ENCODE results near the gene RAPGEF2.
"Not testable (repeated sequence)": the region's sequence is repeated elsewhere in the genome, so short reads cannot be mapped to it uniquely, and the experiment has no call there.

RAPGEF2 gene

DNA sequence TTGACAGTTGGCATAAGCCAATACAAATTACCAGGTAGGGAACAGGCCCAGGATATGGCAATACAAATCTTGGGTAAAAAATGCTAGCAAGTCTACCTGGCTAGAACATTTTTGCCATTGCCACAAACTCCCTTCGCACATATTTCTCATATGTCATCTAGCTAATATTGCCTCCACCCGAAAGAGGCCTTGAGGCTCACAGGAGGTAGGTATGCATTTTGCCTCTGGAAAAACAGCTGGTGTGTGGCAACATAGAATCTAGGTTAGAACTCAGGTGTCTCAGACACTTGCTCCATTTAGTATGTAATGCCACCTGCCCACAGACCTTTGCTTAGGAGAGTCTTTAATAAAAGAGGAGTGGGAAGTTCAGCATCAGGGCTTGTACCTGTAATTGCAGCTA is 16.3 kb upstream of the RAPGEF2 start:
- DNase-seq (ENCODE audit: insufficient read length, low spot score) = no peak
- FAIRE-seq = no peak
- TF ChIP-seq, protein P1, sequence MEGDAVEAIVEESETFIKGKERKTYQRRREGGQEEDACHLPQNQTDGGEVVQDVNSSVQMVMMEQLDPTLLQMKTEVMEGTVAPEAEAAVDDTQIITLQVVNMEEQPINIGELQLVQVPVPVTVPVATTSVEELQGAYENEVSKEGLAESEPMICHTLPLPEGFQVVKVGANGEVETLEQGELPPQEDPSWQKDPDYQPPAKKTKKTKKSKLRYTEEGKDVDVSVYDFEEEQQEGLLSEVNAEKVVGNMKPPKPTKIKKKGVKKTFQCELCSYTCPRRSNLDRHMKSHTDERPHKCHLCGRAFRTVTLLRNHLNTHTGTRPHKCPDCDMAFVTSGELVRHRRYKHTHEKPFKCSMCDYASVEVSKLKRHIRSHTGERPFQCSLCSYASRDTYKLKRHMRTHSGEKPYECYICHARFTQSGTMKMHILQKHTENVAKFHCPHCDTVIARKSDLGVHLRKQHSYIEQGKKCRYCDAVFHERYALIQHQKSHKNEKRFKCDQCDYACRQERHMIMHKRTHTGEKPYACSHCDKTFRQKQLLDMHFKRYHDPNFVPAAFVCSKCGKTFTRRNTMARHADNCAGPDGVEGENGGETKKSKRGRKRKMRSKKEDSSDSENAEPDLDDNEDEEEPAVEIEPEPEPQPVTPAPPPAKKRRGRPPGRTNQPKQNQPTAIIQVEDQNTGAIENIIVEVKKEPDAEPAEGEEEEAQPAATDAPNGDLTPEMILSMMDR (IDR thresholded peaks at IDR 0.05; ENCODE audit: insufficient read depth, missing control alignments) = no peak

- no peak for DNase-seq (ENCODE audit: insufficient read length, low spot score)
- TF ChIP-seq, protein P1 (IDR thresholded peaks at IDR 0.05; ENCODE audit: insufficient read depth, missing control alignments) = no peak
- FAIRE-seq = no peak
Measured at GRCh38 chr4:159090255-159090654, 12.6 kb upstream of the RAPGEF2 start.

- DNase-seq (ENCODE audit: insufficient read length, low spot score); FAIRE-seq: not testable (repeated sequence)
Measured at GRCh38 chr4:159094156-159094555, 8.7 kb upstream of the RAPGEF2 start.

DNA sequence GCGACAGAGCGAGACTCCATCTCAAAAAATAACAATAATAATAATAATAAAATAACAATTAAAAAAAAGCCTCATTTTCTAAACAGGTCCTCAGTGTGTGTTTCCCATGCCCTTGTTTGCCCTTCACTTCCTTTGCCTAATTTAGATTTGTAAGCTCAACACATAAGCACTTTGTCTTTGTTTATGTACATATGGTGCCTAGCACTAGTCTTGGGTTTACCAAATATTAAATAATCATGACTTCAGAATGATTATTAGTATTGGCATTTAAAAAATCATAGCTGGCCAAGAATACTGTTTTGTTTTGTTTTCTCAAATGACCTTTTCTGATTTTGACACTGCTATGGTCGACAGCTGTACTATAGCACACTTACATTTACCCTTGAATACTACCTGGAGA is 6.4 kb upstream of the RAPGEF2 start:
- DNase-seq (ENCODE audit: insufficient read length, low spot score) = no peak
- FAIRE-seq = no peak
- TF ChIP-seq, protein P1 (IDR thresholded peaks at IDR 0.05; ENCODE audit: insufficient read depth, missing control alignments) = no peak

- FAIRE-seq = no peak
- DNase-seq (ENCODE audit: insufficient read length, low spot score) = no peak
- TF ChIP-seq, protein P1 (IDR thresholded peaks at IDR 0.05; ENCODE audit: insufficient read depth, missing control alignments) = no peak
Measured at GRCh38 chr4:159097144-159097543, 5.7 kb upstream of the RAPGEF2 start.

DNA sequence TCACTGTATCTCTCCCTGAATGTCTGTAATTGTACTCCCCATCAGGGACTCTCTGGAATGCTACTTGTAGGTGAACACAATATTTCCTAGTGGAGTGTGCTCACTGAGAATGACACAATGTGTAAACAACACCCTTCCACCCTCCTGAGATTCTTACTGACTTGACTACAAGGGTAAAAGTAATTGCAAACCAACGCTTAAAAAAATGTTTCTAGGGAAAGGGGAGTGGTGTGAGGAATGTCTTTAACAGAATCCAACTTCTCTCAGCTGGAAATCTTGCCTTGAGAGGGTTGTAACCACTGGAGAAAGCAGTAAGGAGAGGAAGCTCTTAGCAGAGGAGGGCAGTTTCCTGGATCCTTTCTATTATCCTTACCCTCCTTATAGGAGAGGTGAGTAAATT is 5.1 kb upstream of the RAPGEF2 start:
- no peak for FAIRE-seq
- TF ChIP-seq, protein P1 (IDR thresholded peaks at IDR 0.05; ENCODE audit: insufficient read depth, missing control alignments) = no peak
- DNase-seq (ENCODE audit: insufficient read length, low spot score) = no peak

- no peak for FAIRE-seq
- TF ChIP-seq, protein P1 (IDR thresholded peaks at IDR 0.05; ENCODE audit: insufficient read depth, missing control alignments) = no peak
- no peak for DNase-seq (ENCODE audit: insufficient read length, low spot score)
Measured at GRCh38 chr4:159098482-159099127, 4.3 kb upstream of the RAPGEF2 start.

All from D721Med (cell line).